CD4-positive, alpha-beta T cell (primary cell): Measurements from ENCODE around the gene LPP. TPM values are rescaled to one million over a fixed set of nuclear protein-coding genes. Genes with fewer than 3 reads are reported as not detected.

Source experiments
- ATAC-seq: fragments of 200-7000 bp; cut with Tn5 transposase; one replicate; pipeline ENCODE4 v1.10.0; 2022; ENCODE audit warnings: mild to moderate bottlenecking; ENCODE audit not compliant: poor library complexity
- CTCF ChIA-PET: fragments of 350-600 bp; sonication (Branson Sonifier 250); formaldehyde crosslinking; loops from one replicate; lab custom pipeline; 2021; ENCODE audit warnings: antibody characterized with exemption, inconsistent platforms; lab: Charles Lee
- POLR2A ChIA-PET: fragments of 350-600 bp; sonication (Branson Sonifier 250); formaldehyde crosslinking; loops from one replicate; lab custom pipeline; 2021; ENCODE audit warnings: antibody characterized with exemption, inconsistent platforms; lab: Charles Lee
- DNase-seq, 14 experiments: peaks; one replicate each; pipeline ENCODE4 v3.0.0-alpha.2; 2013 to 2020; ENCODE audit warnings: mixed read lengths in 2 of 14
- H3K27ac ChIP-seq, 2 donors: one replicate each; pipeline versions ENCODE4 v1.5.1 to v1.7.0; 2013; ENCODE audit warnings: low read length in 2 of 2, low read depth in 1 of 2, mild to moderate bottlenecking in 1 of 2
- H3K27me3 ChIP-seq, 2 experiments: 1 replicate in 1 of 2; 2 replicates in 1 of 2; pipeline versions ENCODE4 v1.6.1 to v1.7.0; 2013; ENCODE audit warnings: low read length in 2 of 2, control low read depth in 1 of 2, mild to moderate bottlenecking in 1 of 2, moderate library complexity in 1 of 2; ENCODE audit not compliant: insufficient read depth in 2 of 2, control insufficient read depth in 1 of 2
- H3K36me3 ChIP-seq: one replicate; pipeline ENCODE4 v1.6.1; 2013; ENCODE audit warnings: low read length, control low read depth; ENCODE audit not compliant: insufficient read depth
- H3K4me1 ChIP-seq: one replicate; pipeline ENCODE4 v1.6.1; 2013; ENCODE audit warnings: low read length, control low read depth; ENCODE audit not compliant: insufficient read depth
- H3K4me3 ChIP-seq: one replicate; pipeline ENCODE4 v1.5.1; 2013; ENCODE audit warnings: mild to moderate bottlenecking, low read length, moderate library complexity
- H3K9me3 ChIP-seq, 2 experiments: 1 replicate in 1 of 2; 2 replicates in 1 of 2; pipeline versions ENCODE4 v1.6.1 to v1.7.0; 2013; ENCODE audit warnings: low read length in 2 of 2, mild to moderate bottlenecking in 2 of 2, control low read depth in 1 of 2, moderate library complexity in 1 of 2; ENCODE audit not compliant: control insufficient read depth in 1 of 2, insufficient read depth in 1 of 2
- H3K27ac Mint-ChIP-seq: one replicate; pipeline ENCODE4 v1.8.0; 2020; ENCODE audit warnings: mixed read lengths
- H3K27me3 Mint-ChIP-seq: one replicate; pipeline ENCODE4 v1.8.0; 2021; ENCODE audit warnings: mixed read lengths
- H3K36me3 Mint-ChIP-seq: one replicate; pipeline ENCODE4 v1.8.0; 2021; ENCODE audit warnings: low read depth, mixed read lengths
- H3K4me1 Mint-ChIP-seq: one replicate; pipeline ENCODE4 v1.8.0; 2021; ENCODE audit warnings: low read depth, mixed read lengths
- H3K4me3 Mint-ChIP-seq: one replicate; pipeline ENCODE4 v1.8.0; 2020; ENCODE audit warnings: mild to moderate bottlenecking, mixed read lengths
- H3K9me3 Mint-ChIP-seq: one replicate; pipeline ENCODE4 v1.8.0; 2020; ENCODE audit warnings: mixed read lengths
- CTCF ChIP-seq: fragments of 200-600 bp; IDR thresholded peaks from one replicate; pipeline ENCODE4 v1.8.0; 2022; ENCODE audit warnings: antibody characterized with exemption, mild to moderate bottlenecking
- intact Hi-C, 2 experiments: fragments of 100-400 bp; cut with DNase I in 1 of 2; cut with micrococcal nuclease in 1 of 2; formaldehyde crosslinking; loops; one replicate each; pipeline versions ENCODE4 v1.15.1 to v1.9.0; 2023 to 2025; cut with DNase I, micrococcal nuclease
- total RNA-seq, 174 experiments: library from RNA in 2 of 174; stranded (reverse) in 2 of 174; gene quantifications; one replicate each; pipeline ENCODE4 v1.2.3 and lab custom pipeline; 2021 to 2026

The LPP gene
- total RNA-seq, 2 experiments from 2014 or later, result 45.6 to 45.9 TPM

- H3K4me3 ChIP-seq, result no peak overlapping the region
- ATAC-seq, result no peak
- intact Hi-C loops, result no loop called here
- Mint-ChIP-seq H3K9me3 (no peaks in the 10 kb centered on the region), H3K27me3 (no peaks in the 10 kb centered on the region), H3K36me3 (peaks cover 19% of the 10 kb centered on the region), H3K4me1 (peaks cover 52% of the 10 kb centered on the region), H3K27ac (peak overlapping the region; percentile 11), H3K4me3 (no peak overlapping the region)
- no peaks in the 10 kb centered on the region for H3K9me3 ChIP-seq
- ChIA-PET CTCF (no interaction called here), POLR2A (no interaction called here)
- no peak for TF ChIP-seq CTCF
- no peak overlapping the region for H3K27ac ChIP-seq
- no peak for DNase-seq
- H3K27me3 ChIP-seq, result no peaks in the 10 kb centered on the region
- peaks cover 20% of the 10 kb centered on the region for H3K4me1 ChIP-seq
- H3K36me3 ChIP-seq, result no peaks in the 10 kb centered on the region
These were observed 26.2 kb downstream of the LPP start for GRCh38 chr3:188180114-188180513.

GRCh38 chr3:188183452-188183851 lies 29.5 kb downstream of the LPP start:
- Mint-ChIP-seq H3K9me3 (no peaks in the 10 kb centered on the region), H3K27ac (no peak overlapping the region), H3K4me1 (peaks cover 55% of the 10 kb centered on the region), H3K4me3 (no peak overlapping the region), H3K36me3 (peaks cover 8% of the 10 kb centered on the region), H3K27me3 (no peaks in the 10 kb centered on the region)
- H3K27ac ChIP-seq, result no peak overlapping the region
- intact Hi-C loops, result no loop called here
- DNase-seq (no peak), ATAC-seq (no peak)
- ChIA-PET CTCF (no interaction called here), POLR2A (no interaction called here)
- TF ChIP-seq CTCF, result no peak
- H3K9me3 ChIP-seq, result no peaks in the 10 kb centered on the region
- H3K4me3 ChIP-seq, result no peak overlapping the region
- no peaks in the 10 kb centered on the region for H3K36me3 ChIP-seq
- peaks cover 19% of the 10 kb centered on the region for H3K4me1 ChIP-seq
- H3K27me3 ChIP-seq, result no peaks in the 10 kb centered on the region

GRCh38 chr3:188184160-188184559 lies 30.2 kb downstream of the LPP start:
- no peak overlapping the region for H3K27ac Mint-ChIP-seq
- intact Hi-C loops, result no loop called here
- H3K27me3 Mint-ChIP-seq, result no peaks in the 10 kb centered on the region
- Histone ChIP-seq H3K4me3 (no peak overlapping the region), H3K36me3 (no peaks in the 10 kb centered on the region), H3K27ac (no peak overlapping the region), H3K9me3 (no peaks in the 10 kb centered on the region), H3K27me3 (no peaks in the 10 kb centered on the region), H3K4me1 (peaks cover 12% of the 10 kb centered on the region)
- ChIA-PET CTCF (no interaction called here), POLR2A (no interaction called here)
- no peak overlapping the region for H3K4me3 Mint-ChIP-seq
- no peak for TF ChIP-seq CTCF
- ATAC-seq, result no peak
- no peaks in the 10 kb centered on the region for H3K9me3 Mint-ChIP-seq
- DNase-seq, result no peak
- peaks cover 3% of the 10 kb centered on the region for H3K36me3 Mint-ChIP-seq
- peaks cover 52% of the 10 kb centered on the region for H3K4me1 Mint-ChIP-seq
